Mammary epithelial cell (primary cell): ENCODE measurements around the gene TP63.

Source experiments
- EZH2 ChIP-seq: IDR thresholded peaks from 2 replicates; pipeline ENCODE4 v1.6.1; 2012; ENCODE audit warnings: low read length, inconsistent platforms, borderline replicate concordance
- TF ChIP-seq, protein P1 (sequence below), 2 donors: IDR thresholded peaks in 1 of 2; conservative IDR thresholded peaks in 1 of 2; 2 replicates each; pipeline ENCODE4 v1.5.1; 2011 to 2012; ENCODE audit warnings: inconsistent platforms in 2 of 2, low read length in 2 of 2, mild to moderate bottlenecking in 2 of 2, control low read depth in 1 of 2, low read depth in 1 of 2; ENCODE audit not compliant: insufficient read depth in 1 of 2; ENCODE audit errors: extremely low read depth in 1 of 2

DNA sequence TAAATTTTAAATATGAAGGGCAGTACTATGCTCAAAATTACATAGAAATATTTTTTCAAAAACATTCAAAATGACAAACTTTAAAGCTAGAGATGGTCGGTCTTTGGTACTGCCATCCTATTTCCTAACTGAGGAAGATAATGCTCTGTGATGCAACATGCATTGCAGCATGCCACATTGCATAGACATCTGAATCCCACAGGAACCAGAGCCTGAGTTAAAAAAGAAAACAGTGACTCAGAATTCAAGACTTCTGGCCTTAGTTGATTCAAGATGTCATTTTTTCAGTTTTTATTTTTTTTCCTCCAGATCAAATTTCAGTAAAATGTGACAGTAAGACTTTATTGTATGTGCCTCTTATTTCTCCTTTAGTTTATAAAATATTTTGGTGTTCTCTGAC, 33.1 kb downstream of the TP63 start:
- TF ChIP-seq EZH2, result no peak
- TF ChIP-seq, protein P1, sequence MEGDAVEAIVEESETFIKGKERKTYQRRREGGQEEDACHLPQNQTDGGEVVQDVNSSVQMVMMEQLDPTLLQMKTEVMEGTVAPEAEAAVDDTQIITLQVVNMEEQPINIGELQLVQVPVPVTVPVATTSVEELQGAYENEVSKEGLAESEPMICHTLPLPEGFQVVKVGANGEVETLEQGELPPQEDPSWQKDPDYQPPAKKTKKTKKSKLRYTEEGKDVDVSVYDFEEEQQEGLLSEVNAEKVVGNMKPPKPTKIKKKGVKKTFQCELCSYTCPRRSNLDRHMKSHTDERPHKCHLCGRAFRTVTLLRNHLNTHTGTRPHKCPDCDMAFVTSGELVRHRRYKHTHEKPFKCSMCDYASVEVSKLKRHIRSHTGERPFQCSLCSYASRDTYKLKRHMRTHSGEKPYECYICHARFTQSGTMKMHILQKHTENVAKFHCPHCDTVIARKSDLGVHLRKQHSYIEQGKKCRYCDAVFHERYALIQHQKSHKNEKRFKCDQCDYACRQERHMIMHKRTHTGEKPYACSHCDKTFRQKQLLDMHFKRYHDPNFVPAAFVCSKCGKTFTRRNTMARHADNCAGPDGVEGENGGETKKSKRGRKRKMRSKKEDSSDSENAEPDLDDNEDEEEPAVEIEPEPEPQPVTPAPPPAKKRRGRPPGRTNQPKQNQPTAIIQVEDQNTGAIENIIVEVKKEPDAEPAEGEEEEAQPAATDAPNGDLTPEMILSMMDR (conservative IDR thresholded peaks at IDR 0.05 in 1 of 2, IDR thresholded peaks at IDR 0.05 in 1 of 2; ENCODE audit: extremely low read depth in 1 of 2, insufficient read depth in 1 of 2, low read depth in 1 of 2, low read length in 2 of 2), result no peak
